ENCODE results near the gene PRKCA. TPM values are rescaled to one million over a fixed set of nuclear protein-coding genes. Genes with fewer than 3 reads are reported as not detected.

PRKCA gene
- total RNA-seq, 1 donor from 2014 or later, result 29.0 TPM

DNA sequence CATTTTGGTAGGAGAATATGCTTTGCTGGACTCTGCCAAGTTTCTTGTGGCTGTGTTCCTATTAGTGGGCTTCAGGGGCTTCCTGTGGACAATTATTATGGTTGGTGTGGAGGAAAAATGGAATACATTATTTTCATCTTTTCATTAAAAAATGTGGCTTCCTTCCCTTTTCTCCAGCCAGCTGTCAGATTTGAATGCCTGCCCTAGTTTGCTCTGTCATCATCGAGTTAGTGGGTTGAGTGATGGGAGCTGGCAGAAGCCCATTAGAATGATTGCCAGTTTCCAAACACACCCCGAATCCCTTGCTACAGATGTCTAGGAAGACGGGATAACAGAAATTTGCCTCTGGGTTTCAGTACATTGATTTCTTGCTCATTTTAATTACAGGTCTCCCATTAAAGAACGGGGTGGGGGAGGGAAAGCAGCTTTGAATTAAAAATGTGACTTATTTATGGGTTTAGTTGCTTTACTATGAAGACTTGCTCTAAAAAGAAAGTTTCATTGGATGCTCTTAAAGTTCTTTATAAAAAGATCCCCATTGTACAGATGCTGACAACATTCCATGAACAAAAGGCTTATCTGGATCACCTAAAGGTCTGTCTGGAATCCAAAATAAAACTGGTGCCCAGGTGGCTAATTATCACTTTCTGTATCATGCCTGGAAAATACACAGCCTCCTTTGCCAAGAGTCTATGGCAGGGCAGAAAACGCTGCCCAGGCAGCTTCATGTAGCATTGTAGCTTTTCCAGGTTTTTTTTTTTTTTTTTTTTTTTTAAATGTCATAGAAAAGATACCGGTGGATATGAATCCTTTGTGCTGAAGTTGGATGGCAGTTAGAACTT lies 103.6 kb downstream of the PRKCA start:
- Histone ChIP-seq H3K27me3 (ENCODE audit: low read depth) (no peaks in the 10 kb centered on the region), H3K27ac (no peak overlapping the region), H3K9me3 (no peaks in the 10 kb centered on the region), H3K4me1 (peaks cover 14% of the 10 kb centered on the region), H3K4me3 (no peak overlapping the region), H3K36me3 (no peaks in the 10 kb centered on the region)
- ATAC-seq (no peak), DNase-seq (no peak)
- intact Hi-C loops (cut with DNase I), result no loop called here
- TF ChIP-seq, protein P1, sequence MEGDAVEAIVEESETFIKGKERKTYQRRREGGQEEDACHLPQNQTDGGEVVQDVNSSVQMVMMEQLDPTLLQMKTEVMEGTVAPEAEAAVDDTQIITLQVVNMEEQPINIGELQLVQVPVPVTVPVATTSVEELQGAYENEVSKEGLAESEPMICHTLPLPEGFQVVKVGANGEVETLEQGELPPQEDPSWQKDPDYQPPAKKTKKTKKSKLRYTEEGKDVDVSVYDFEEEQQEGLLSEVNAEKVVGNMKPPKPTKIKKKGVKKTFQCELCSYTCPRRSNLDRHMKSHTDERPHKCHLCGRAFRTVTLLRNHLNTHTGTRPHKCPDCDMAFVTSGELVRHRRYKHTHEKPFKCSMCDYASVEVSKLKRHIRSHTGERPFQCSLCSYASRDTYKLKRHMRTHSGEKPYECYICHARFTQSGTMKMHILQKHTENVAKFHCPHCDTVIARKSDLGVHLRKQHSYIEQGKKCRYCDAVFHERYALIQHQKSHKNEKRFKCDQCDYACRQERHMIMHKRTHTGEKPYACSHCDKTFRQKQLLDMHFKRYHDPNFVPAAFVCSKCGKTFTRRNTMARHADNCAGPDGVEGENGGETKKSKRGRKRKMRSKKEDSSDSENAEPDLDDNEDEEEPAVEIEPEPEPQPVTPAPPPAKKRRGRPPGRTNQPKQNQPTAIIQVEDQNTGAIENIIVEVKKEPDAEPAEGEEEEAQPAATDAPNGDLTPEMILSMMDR (IDR thresholded peaks at IDR 0.05), result no peak

DNA sequence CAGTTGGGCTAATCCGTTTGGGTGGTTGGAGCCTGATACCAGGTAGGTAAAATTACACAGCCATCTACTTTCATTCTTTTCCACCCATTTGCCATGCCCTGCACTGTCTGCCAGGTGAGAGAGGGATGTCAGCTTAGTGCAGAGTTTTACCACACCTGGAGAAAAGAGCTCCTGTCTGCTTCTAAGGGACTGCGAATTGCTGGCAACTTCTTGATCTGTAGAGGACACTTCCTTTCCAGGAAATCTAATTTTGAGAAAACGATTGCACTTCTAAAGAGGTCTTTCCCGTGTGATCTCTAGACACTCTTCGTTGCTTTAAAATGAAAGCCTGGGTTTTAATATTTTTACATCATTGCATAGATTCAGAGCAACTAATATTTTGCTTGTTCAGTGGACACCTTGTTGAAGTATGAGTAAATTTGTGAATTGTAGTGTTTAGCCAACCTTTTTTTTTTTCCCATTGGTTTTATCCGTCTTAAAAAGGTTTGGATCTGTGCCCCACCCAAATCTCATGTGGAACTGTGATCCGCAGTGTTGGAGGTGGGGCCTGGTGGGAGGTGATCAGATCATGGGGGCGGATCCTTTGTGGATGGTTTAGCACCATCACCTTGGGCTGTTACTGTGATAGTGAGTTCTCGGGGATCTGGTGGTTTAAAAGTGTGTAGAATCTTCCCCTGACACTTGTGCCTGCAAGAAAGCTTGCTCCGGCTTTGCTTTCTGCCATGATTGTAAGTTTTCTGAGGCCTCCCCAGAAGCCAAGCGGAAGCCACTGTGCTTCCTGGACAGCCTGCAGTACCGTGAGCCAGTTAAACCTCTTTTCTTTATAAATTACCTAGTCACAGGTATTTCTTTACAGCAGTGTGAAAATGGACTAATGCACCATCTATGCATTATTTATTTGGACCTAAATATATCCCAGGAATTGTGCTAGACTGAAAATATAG lies 104.6 kb downstream of the PRKCA start:
- ATAC-seq, result no peak
- H3K27me3 ChIP-seq (ENCODE audit: low read depth), result no peaks in the 10 kb centered on the region
- H3K4me3 ChIP-seq, result no peak overlapping the region
- intact Hi-C loops (cut with DNase I), result no loop called here
- no peak for DNase-seq
- peaks cover 14% of the 10 kb centered on the region for H3K4me1 ChIP-seq
- TF ChIP-seq, protein P1 (IDR thresholded peaks at IDR 0.05), result no peak
- H3K36me3 ChIP-seq, result no peaks in the 10 kb centered on the region
- H3K9me3 ChIP-seq, result no peaks in the 10 kb centered on the region
- no peak overlapping the region for H3K27ac ChIP-seq

DNA sequence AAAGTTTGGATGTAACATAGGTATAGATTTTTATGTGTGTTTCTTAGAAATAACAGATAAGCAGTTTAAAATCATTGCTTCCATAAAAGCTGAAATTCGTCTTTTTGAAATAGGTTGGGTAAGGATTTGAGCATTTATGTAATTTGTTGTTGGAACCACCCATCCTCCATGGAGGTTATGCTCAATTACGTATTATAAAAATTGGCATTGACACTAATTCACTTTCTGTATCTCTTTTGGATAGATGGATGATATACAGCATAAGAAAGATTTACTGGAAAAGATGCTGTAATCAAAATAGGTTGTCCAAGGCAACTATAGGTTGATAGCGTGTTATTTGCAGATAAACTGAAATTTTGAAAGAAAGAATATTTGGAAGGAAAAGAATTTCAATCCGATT lies 105.5 kb downstream of the PRKCA start:
- TF ChIP-seq, protein P1 (IDR thresholded peaks at IDR 0.05), result no peak
- H3K9me3 ChIP-seq, result no peaks in the 10 kb centered on the region
- no peaks in the 10 kb centered on the region for H3K27me3 ChIP-seq (ENCODE audit: low read depth)
- no peak overlapping the region for H3K4me3 ChIP-seq
- no peak overlapping the region for H3K27ac ChIP-seq
- peaks cover 15% of the 10 kb centered on the region for H3K4me1 ChIP-seq
- DNase-seq (no peak), ATAC-seq (no peak)
- intact Hi-C loops (cut with DNase I), result no loop called here
- H3K36me3 ChIP-seq, result no peaks in the 10 kb centered on the region

DNA sequence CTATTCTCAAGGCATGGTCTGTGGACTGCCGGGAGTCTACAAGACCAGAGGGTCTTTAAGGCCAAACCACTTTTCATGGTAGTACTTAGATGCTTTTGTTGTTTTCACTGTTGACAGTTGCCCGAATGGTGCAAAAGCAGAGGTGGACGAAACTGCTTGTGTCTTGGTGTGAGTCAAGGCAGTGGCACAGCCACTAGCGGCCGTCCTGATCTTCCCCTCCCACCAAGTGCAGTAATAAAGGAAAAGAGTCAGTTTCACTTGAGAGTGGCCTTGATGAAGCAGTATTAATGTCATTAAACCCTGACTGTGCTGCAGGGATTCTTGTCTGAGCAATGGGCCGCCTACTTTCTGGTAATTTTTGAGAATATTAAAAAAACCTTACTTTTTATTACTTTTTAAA lies 109.1 kb downstream of the PRKCA start:
- Histone ChIP-seq H3K9me3 (no peaks in the 10 kb centered on the region), H3K27me3 (ENCODE audit: low read depth) (no peaks in the 10 kb centered on the region), H3K4me1 (peaks cover 6% of the 10 kb centered on the region), H3K4me3 (no peak overlapping the region), H3K36me3 (no peaks in the 10 kb centered on the region), H3K27ac (no peak overlapping the region)
- ATAC-seq (no peak), DNase-seq (no peak)
- intact Hi-C loops (cut with DNase I), result no loop called here
- TF ChIP-seq, protein P1 (IDR thresholded peaks at IDR 0.05), result no peak

DNA sequence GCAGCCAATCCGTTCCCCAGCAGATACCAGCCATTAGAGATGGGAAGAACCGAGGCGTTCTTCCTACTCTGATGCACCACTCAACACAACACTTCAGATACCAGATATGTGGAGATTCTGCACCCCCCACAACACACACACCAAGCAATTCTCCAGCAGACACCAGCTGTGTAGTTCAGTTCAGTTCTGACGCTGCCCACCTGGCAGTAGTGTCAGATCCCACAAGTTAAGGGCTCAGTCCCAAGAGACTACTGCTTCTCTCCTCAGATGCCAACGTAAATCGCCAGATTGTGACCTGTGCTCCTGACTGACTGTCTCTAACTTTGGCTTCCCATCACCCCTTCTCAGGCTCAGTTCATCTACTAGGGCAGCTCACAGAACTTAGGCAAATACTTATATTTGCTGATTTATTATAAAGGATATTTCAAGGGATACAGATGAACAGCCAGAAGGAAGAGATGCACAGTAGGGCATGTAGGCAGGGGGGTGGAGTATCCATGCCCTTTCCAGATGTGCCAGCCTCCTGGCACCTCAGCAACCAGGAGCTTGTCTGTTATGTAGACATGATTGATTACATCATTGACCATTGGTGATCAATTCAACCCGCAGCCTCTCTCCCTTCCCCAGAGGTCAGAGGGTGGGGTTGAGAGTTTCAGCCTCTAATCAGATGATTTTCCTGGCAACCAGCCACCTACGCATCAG lies 110.6 kb downstream of the PRKCA start:
- Histone ChIP-seq H3K4me1 (peaks cover 6% of the 10 kb centered on the region), H3K27me3 (ENCODE audit: low read depth) (no peaks in the 10 kb centered on the region), H3K4me3 (no peak overlapping the region), H3K36me3 (no peaks in the 10 kb centered on the region), H3K27ac (no peak overlapping the region), H3K9me3 (no peaks in the 10 kb centered on the region)
- ATAC-seq, result no peak
- TF ChIP-seq, protein P1 (IDR thresholded peaks at IDR 0.05), result no peak
- DNase-seq, result no peak
- intact Hi-C loops (cut with DNase I), result no loop called here
